DMS53 (cell line): ENCODE data around the gene EDN2.

ENCODE experiments used
- DNase-seq: peaks from one replicate; lab custom pipeline; 2025; lab: John Stamatoyannopoulos, UW

The EDN2 gene

GRCh38 chr1:41483001-41483850 lies 1.3 kb downstream of the EDN2 start:
- DNase-seq = no peak

GRCh38 chr1:41482001-41482765 lies 2.3 kb downstream of the EDN2 start:
- no peak for DNase-seq

- DNase-seq = no peak
Observed at GRCh38 chr1:41481109-41481775, 3.2 kb downstream of the EDN2 start.

- no peak for DNase-seq
Observed at GRCh38 chr1:41480204-41481108, 4.0 kb downstream of the EDN2 start.

GRCh38 chr1:41479808-41480160 lies 4.7 kb downstream of the EDN2 start:
- no peak for DNase-seq

GRCh38 chr1:41479000-41479807 lies 5.3 kb downstream of the EDN2 start:
- no peak for DNase-seq

- no peak for DNase-seq
Observed at GRCh38 chr1:41478118-41478748, 6.2 kb downstream of the EDN2 start.

- no peak for DNase-seq
Observed at GRCh38 chr1:41476807-41477361, 7.6 kb downstream of the EDN2 start.

- DNase-seq = no peak
Observed at GRCh38 chr1:41475859-41476567, 8.5 kb downstream of the EDN2 start.

- no peak for DNase-seq
Observed at GRCh38 chr1:41475346-41475745, 9.1 kb downstream of the EDN2 start.

- DNase-seq = no peak
Observed at GRCh38 chr1:41474490-41475271, 9.8 kb downstream of the EDN2 start.

- no peak for DNase-seq
Observed at GRCh38 chr1:41473738-41474362, 10.6 kb downstream of the EDN2 start.

GRCh38 chr1:41471658-41472057 lies 12.8 kb downstream of the EDN2 start:
- DNase-seq = no peak

- DNase-seq = no peak
Observed at GRCh38 chr1:41469706-41470105, 14.8 kb downstream of the EDN2 start.

- peak; percentile 58 for DNase-seq
Observed at GRCh38 chr1:41468122-41468762, 16.2 kb downstream of the EDN2 start.

- DNase-seq = peak; percentile 37
Observed at GRCh38 chr1:41467673-41468072, 16.8 kb downstream of the EDN2 start.

- peak; percentile 86 for DNase-seq
Observed at GRCh38 chr1:41466146-41466545, 18.3 kb downstream of the EDN2 start.

- DNase-seq = no peak
Observed at GRCh38 chr1:41465741-41466140, 18.7 kb downstream of the EDN2 start.
